NCI-H128 (cell line): ENCODE measurements around the gene AHR.

Experiments used
- DNase-seq: peaks from one replicate; lab custom pipeline; 2025; ENCODE audit not compliant: unreplicated experiment; lab: John Stamatoyannopoulos, UW

Gene AHR

GRCh38 chr7:17298102-17298839 lies at the start of gene AHR:
Gene AHR (plus strand): TSS chr7:17298652. CDS start chr7:17299265, 613 bp downstream.
- peak; percentile 54 for DNase-seq

DNA sequence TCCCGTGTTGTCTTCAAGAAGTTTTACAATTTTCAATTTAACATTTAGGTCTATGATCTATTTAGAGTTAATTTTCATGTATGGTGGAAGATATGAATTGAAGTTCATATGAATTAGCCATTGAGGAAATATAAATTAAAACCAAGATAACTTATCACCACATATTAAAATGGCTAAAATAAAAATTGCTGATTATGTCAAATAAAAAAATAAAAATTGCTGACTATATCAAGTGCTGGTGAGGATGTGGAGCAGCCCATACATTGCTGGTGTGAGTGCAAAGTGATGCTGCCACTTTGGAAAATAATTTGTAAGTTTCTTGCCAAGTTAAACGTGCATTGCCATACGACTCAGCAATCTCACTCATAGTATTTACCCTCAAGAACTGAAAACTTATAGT lies 44.6 kb upstream of the AHR start:
- DNase-seq: no peak

DNA sequence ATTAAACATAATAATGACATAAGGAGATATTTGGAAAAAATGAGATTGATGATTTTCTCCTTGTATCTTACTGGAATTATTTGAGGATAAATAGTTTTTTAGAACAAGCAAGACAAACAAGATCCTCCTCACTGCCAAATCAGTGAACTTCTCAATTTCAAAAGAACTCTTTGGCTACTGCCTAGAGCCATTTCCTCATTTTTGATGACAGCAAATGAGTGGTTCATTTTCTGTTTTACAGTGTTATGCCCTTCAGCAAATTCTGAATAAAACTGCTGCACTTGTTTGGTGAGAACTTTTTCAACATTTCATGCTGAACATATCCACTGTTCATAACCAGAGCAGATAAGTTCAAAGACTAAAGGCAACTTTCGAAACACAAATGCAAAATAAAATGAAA lies 42.5 kb upstream of the AHR start:
- DNase-seq: no peak

GRCh38 chr7:17256375-17256774 lies 42.1 kb upstream of the AHR start:
- no peak for DNase-seq

DNA sequence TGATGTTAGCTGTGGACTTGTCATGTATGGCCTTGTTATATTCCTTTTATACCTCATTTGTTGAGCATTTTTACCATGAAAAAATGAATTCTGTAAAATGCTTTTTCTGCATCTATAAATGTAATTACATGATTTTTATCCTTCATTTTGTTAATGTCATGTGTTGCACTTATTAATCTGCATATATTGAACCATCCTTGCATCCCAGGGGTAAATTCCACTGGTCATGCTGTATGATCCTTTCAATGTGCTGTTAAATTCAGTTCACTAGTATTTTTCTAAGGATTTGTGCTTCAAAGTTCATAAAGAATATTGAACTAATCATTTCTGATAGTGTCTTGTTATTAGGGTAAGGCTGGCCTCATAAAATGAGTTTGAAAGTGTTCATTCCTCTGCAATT lies 31.9 kb upstream of the AHR start:
- DNase-seq: no peak

- DNase-seq: no peak
Measured at GRCh38 chr7:17269341-17270221, 28.9 kb upstream of the AHR start.

DNA sequence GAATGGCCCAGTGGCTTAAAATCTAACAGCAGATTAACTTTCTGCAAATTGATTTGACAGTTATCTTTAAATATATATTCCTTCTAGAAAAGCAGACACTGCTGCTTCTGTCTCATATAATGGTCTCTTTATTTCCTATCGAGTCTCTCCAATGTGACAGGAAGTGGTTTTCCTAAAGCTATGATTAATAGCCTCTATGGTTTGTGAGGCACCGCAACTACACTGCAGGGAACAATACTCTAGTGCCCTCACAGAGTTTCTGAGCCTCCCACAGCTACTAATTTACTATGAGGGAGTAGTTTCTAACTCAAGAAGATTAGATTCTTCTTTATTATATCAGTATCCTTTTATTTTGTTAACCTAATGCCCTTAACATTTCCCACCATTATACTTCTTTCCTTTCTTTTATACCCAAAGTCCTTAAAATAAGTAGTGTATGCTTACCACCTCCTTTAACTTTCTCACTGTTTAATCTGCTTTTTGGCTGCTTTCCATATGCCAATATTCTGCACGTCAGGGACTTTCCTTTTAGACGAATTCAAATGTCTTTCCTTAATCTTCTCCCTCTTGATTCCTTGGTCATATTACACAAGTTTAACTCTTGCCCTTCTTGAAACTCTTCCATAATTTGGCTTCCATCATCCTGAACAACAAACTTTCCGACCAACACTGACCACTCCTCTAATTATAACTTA lies 23.8 kb upstream of the AHR start:
- DNase-seq: no peak

- DNase-seq: no peak
Measured at GRCh38 chr7:17275749-17276671, 22.4 kb upstream of the AHR start.

- no peak for DNase-seq
Measured at GRCh38 chr7:17279061-17279460, 19.4 kb upstream of the AHR start.

DNA sequence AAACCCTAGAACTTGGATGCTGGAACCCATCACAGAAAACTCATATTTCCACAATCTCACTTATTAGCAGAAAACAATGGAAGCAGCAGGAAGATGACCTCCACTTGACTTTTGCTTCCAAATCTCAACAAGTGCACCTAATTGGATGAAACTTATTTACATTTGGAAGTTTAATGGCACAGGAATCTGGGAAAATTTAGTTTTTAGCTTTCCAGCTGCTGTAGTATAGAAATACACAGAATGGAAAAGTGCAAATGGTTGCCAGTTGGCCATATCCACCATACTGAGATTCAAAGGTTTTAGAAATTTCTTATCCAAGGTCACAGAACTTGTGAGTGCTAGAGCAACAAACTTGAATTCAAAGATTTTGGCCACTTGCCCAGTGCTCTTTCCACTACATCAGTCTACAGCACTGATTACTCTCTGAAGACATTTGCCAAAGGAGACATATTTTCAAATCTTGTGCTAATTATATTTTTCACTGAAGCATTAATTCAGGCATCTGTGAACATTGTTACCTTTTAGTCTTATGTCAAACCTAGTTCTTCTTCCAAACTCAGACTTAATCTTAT lies 9.3 kb upstream of the AHR start:
- no peak for DNase-seq

DNA sequence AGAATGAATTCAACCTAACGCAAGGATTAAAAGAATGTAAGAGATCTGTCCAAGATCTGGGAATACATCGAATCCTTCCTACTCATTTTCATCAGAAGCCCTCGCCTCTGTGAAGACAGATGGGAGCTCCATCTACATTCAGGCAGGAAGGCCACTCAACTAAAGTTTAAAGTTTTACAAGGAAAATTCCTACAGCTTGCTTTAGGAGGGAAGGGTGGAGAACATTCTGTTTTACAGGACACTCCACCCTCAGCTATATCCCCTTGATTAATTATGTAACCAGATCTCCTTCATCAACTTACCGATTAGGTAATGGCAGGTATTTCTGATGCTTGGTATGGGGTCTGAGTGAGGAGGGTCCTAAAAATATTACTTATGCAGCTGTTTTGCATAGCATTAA lies 5.6 kb upstream of the AHR start:
- no peak for DNase-seq

GRCh38 chr7:17293481-17293880 lies 5.0 kb upstream of the AHR start:
- no peak for DNase-seq

DNA sequence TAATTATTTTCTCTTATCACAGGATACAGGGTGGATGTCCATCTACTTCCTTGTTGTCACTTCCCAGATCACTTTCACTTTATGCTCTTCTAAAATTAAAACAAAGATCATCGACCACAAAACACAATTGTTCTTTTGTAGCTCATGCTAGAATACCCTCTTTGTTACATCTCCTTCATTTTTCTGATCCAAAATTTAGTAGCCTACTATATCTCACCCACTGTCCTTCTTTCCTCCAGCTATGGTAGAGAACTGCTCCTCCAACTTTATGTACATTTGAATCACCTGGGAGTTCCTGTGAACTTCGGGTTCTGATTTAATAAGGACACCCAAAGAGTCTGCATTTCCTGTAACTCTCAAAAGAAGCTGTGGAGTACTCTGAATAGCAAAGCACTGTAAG lies 1.2 kb upstream of the AHR start:
- no peak for DNase-seq

GRCh38 chr7:17298840-17299482 lies 509 bp downstream of the AHR start:
- DNase-seq: no peak

- no peak for DNase-seq
Measured at GRCh38 chr7:17299483-17299991, 1.1 kb downstream of the AHR start.

GRCh38 chr7:17300012-17300411 lies 1.6 kb downstream of the AHR start:
- DNase-seq: no peak

DNA sequence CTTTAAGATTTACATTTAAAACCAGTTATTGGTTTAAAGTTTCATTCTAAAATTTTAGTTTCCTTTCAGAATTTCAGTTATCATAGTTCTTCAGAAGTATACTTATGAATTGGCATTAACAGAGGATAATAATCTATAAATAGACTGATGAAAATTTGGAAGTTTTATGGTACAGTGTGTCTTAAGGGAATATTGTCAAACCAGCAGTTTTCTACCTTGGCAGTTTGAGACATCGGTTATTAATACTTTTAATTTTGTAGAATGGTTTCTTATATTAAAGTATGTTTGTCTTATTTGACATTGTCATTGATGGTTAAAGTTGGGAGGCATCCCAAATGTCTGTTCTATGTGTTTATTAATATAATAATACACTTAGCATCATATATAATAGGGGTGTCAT lies 2.0 kb downstream of the AHR start:
- no peak for DNase-seq

GRCh38 chr7:17301471-17302456 lies 3.3 kb downstream of the AHR start:
- no peak for DNase-seq
